BLaER1 treated with 17β-estradiol and CSF1 and Interleukin-3, amounts not matched to agents 10 nM and 100 nM (cell line): ENCODE results near the gene COL25A1.

Experiments used
- H3K27ac ChIP-seq, 11 experiments: shearing (Covaris generic); formaldehyde crosslinking; 2 replicates each; pipeline ENCODE4 v1.8.1; 2022
- H3K27me3 ChIP-seq, 11 experiments: shearing (Covaris generic); formaldehyde crosslinking; 2 replicates each; pipeline ENCODE4 v1.8.1; 2022
- H3K36me3 ChIP-seq, 11 experiments: shearing (Covaris generic); formaldehyde crosslinking; 2 replicates each; pipeline ENCODE4 v1.8.1; 2022
- H3K4me1 ChIP-seq, 10 experiments: shearing (Covaris generic); formaldehyde crosslinking; 2 replicates each; pipeline ENCODE4 v1.8.1; 2022
- H3K4me2 ChIP-seq, 11 experiments: shearing (Covaris generic); formaldehyde crosslinking; 2 replicates each; pipeline ENCODE4 v1.8.1; 2022
- H3K4me3 ChIP-seq, 10 experiments: shearing (Covaris generic); formaldehyde crosslinking; 2 replicates each; pipeline ENCODE4 v1.8.1; 2022
- H3K9ac ChIP-seq, 11 experiments: shearing (Covaris generic); formaldehyde crosslinking; 2 replicates each; pipeline ENCODE4 v1.8.1; 2022
- H3K9me3 ChIP-seq, 11 experiments: shearing (Covaris generic); formaldehyde crosslinking; replicated peaks in 1 of 11; 2 replicates each; pipeline ENCODE4 v1.8.1; 2022
- H4K20me1 ChIP-seq, 11 experiments: shearing (Covaris generic); formaldehyde crosslinking; 2 replicates each; pipeline ENCODE4 v1.8.1; 2022
- Cebpa-rat ChIP-seq, 11 experiments: shearing (Covaris generic); IDR thresholded peaks; 2 replicates each; pipeline ENCODE4 v1.8.1; 2022

Gene COL25A1

GRCh38 chr4:108783665-108784463 is 518.6 kb downstream of the COL25A1 start:
- no peak overlapping the region for H3K4me2 ChIP-seq
- no peaks in the 10 kb centered on the region for H3K27me3 ChIP-seq
- no peak overlapping the region for H3K27ac ChIP-seq
- no peaks in the 10 kb centered on the region for H3K36me3 ChIP-seq
- H4K20me1 ChIP-seq: no peaks in the 10 kb centered on the region
- no peaks in the 10 kb centered on the region for H3K9me3 ChIP-seq
- H3K9ac ChIP-seq: no peak overlapping the region
- no peak overlapping the region for H3K4me3 ChIP-seq
- no peaks in the 10 kb centered on the region for H3K4me1 ChIP-seq
- no peak for TF ChIP-seq Cebpa-rat (IDR thresholded peaks at IDR 0.05)

DNA sequence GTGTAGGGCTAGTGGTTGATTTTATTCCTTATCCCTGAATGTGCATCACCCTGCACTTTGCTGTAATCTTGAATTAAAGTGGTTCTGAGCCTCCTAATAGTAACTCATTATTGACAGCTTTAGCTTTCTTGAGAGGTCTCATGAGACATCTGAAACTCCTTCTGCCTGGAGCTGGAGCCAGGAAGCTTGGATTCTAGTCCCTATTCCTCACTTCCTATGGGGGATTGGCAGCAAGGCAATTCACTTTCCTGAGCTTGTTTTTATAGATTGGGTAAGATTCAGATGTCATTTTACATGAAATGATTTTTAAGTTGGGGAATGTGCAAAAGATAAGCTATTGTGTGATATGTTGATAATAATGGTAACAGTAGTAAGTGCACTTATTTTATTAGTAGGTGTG is 522.5 kb downstream of the COL25A1 start:
- Histone ChIP-seq H3K4me3 (no peak overlapping the region), H3K36me3 (no peaks in the 10 kb centered on the region), H3K27ac (no peak overlapping the region), H3K4me2 (no peak overlapping the region), H3K9ac (no peak overlapping the region), H3K27me3 (no peaks in the 10 kb centered on the region), H3K4me1 (no peaks in the 10 kb centered on the region), H4K20me1 (no peaks in the 10 kb centered on the region), H3K9me3 (no peaks in the 10 kb centered on the region; a peak in 1 of 22 replicates)
- TF ChIP-seq Cebpa-rat (IDR thresholded peaks at IDR 0.05): no peak

DNA sequence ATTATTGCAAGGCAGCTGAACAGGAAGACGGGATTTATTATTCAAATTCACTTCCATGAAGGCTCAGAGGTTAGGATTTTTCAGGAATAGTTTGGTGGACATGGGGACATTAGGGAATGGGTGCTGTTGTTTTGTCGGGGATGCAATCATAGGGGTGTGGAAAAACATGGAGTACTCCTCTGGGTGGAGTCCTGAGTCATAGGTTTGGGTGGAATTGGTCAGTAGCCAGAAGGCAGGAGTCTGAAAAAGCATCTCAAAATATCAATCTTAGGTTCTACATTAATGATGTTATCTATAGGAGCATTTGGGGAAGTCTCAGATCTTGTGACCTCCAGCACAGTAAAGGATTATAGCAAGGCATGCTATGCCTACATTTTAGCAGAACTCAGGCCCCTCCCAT is 525.1 kb downstream of the COL25A1 start:
- no peaks in the 10 kb centered on the region for H3K36me3 ChIP-seq
- no peak overlapping the region for H3K27ac ChIP-seq
- TF ChIP-seq Cebpa-rat (IDR thresholded peaks at IDR 0.05): no peak
- H4K20me1 ChIP-seq: no peaks in the 10 kb centered on the region
- no peak overlapping the region for H3K9ac ChIP-seq
- no peak overlapping the region for H3K4me3 ChIP-seq
- H3K4me1 ChIP-seq: no peaks in the 10 kb centered on the region
- no peaks in the 10 kb centered on the region for H3K27me3 ChIP-seq
- no peaks in the 10 kb centered on the region; a peak in 1 of 22 replicates for H3K9me3 ChIP-seq
- no peak overlapping the region for H3K4me2 ChIP-seq

DNA sequence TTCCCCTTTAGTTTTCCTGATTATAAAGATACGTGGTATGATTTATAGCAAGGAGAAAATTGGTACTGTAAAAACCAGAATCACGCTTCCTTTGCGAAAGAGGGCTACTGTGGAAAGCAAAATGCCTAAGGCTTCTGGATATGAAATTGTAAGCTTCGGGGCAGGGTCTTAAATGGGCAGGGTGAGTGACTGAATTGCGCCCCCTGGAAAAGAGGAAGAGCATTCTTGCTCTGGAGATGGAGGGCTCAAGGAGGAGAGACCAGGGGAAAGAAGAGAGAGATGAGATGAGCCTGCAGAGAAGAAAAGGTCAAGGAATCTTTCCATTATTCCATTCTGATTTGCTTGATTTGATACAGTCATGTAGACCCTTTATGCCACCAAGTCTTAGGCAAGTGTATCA is 526.5 kb downstream of the COL25A1 start:
- no peak overlapping the region for H3K4me3 ChIP-seq
- no peak for TF ChIP-seq Cebpa-rat (IDR thresholded peaks at IDR 0.05)
- H3K27me3 ChIP-seq: no peaks in the 10 kb centered on the region
- H3K36me3 ChIP-seq: no peaks in the 10 kb centered on the region
- H3K4me1 ChIP-seq: no peaks in the 10 kb centered on the region
- H3K27ac ChIP-seq: no peak overlapping the region
- H4K20me1 ChIP-seq: no peaks in the 10 kb centered on the region
- no peak overlapping the region for H3K4me2 ChIP-seq
- no peaks in the 10 kb centered on the region; a peak in 1 of 22 replicates for H3K9me3 ChIP-seq
- H3K9ac ChIP-seq: no peak overlapping the region

- TF ChIP-seq Cebpa-rat (IDR thresholded peaks at IDR 0.05): no peak
- H3K4me2 ChIP-seq: no peak overlapping the region
- H3K4me1 ChIP-seq: no peaks in the 10 kb centered on the region
- no peaks in the 10 kb centered on the region for H3K27me3 ChIP-seq
- H3K4me3 ChIP-seq: no peak overlapping the region
- H3K9me3 ChIP-seq: no peaks in the 10 kb centered on the region; a peak in 1 of 22 replicates
- no peak overlapping the region for H3K9ac ChIP-seq
- no peak overlapping the region for H3K27ac ChIP-seq
- no peaks in the 10 kb centered on the region for H3K36me3 ChIP-seq
- no peaks in the 10 kb centered on the region for H4K20me1 ChIP-seq
These were observed 527.5 kb downstream of the COL25A1 start for GRCh38 chr4:108774809-108775530.

- H3K27me3 ChIP-seq: no peaks in the 10 kb centered on the region
- no peak overlapping the region for H3K4me2 ChIP-seq
- H3K4me1 ChIP-seq: no peaks in the 10 kb centered on the region
- H4K20me1 ChIP-seq: no peaks in the 10 kb centered on the region
- H3K9ac ChIP-seq: no peak overlapping the region
- no peaks in the 10 kb centered on the region for H3K36me3 ChIP-seq
- H3K9me3 ChIP-seq: no peaks in the 10 kb centered on the region; a peak in 1 of 22 replicates
- H3K27ac ChIP-seq: no peak overlapping the region
- TF ChIP-seq Cebpa-rat (IDR thresholded peaks at IDR 0.05): no peak
- H3K4me3 ChIP-seq: no peak overlapping the region
These were observed 530.1 kb downstream of the COL25A1 start for GRCh38 chr4:108772402-108772801.

DNA sequence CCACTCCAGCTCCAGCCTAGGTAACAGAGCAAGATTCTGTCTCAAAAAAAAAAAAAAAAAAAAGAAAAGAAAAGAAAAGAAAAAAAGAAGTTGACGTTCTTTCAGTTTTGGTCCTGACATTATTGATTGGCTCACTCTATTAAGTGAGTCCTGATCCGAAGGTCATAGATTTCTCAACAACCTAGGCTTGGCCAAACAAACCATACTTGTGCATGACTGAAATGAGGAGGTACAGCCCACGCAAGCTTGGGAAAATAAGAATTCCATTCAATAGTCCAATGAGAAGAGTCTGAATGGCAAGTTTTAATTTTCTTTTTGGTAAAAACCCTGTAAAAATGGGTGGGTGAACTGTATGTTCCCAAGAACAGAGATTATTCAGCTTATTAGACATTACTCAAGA is 536.4 kb downstream of the COL25A1 start:
- Histone ChIP-seq H3K36me3 (peaks cover 0 to 9% (median 0%) of the 10 kb centered on the region in 11 experiments; a peak in 4 of 22 replicates), H3K4me1 (peaks cover 0 to 6% (median 0%) of the 10 kb centered on the region in 10 experiments; a peak in 1 of 20 replicates), H3K27ac (no peak overlapping the region), H4K20me1 (no peaks in the 10 kb centered on the region), H3K4me2 (no peak overlapping the region), H3K9me3 (peaks cover 31 to 40% (median 37%) of the 10 kb centered on the region in 11 experiments), H3K9ac (no peak overlapping the region), H3K4me3 (no peak overlapping the region), H3K27me3 (peaks cover 25 to 36% (median 34%) of the 10 kb centered on the region in 11 experiments)
- TF ChIP-seq Cebpa-rat (IDR thresholded peaks at IDR 0.05): no peak

- peaks cover 0 to 6% (median 0%) of the 10 kb centered on the region in 10 experiments; a peak in 1 of 20 replicates for H3K4me1 ChIP-seq
- no peak overlapping the region for H3K27ac ChIP-seq
- H3K36me3 ChIP-seq: peaks cover 0 to 9% (median 0%) of the 10 kb centered on the region in 11 experiments; a peak in 4 of 22 replicates
- H3K4me3 ChIP-seq: no peak overlapping the region
- no peaks in the 10 kb centered on the region for H4K20me1 ChIP-seq
- peaks cover 25 to 50% (median 36%) of the 10 kb centered on the region in 11 experiments for H3K27me3 ChIP-seq
- no peak overlapping the region for H3K9ac ChIP-seq
- no peak for TF ChIP-seq Cebpa-rat (IDR thresholded peaks at IDR 0.05)
- no peak overlapping the region for H3K4me2 ChIP-seq
- H3K9me3 ChIP-seq: peaks cover 31 to 40% (median 37%) of the 10 kb centered on the region in 11 experiments
These were observed 538.5 kb downstream of the COL25A1 start for GRCh38 chr4:108763986-108764385.

- peak overlapping the region in 6 of 10 experiments; percentile 20 to 54 (median 26); a peak in 6 of 20 replicates for H3K4me3 ChIP-seq
- H3K4me2 ChIP-seq: peak overlapping the region in 1 of 11 experiments; percentile 29; a peak in 2 of 22 replicates
- H3K27ac ChIP-seq: no peak overlapping the region
- H4K20me1 ChIP-seq: no peaks in the 10 kb centered on the region
- peaks cover 0 to 6% (median 0%) of the 10 kb centered on the region in 10 experiments; a peak in 1 of 20 replicates for H3K4me1 ChIP-seq
- peaks cover 25 to 50% (median 36%) of the 10 kb centered on the region in 11 experiments for H3K27me3 ChIP-seq
- peaks cover 0 to 9% (median 0%) of the 10 kb centered on the region in 11 experiments; a peak in 4 of 22 replicates for H3K36me3 ChIP-seq
- TF ChIP-seq Cebpa-rat (IDR thresholded peaks at IDR 0.05): no peak
- peaks cover 31 to 40% (median 37%) of the 10 kb centered on the region in 11 experiments for H3K9me3 ChIP-seq
- no peak overlapping the region for H3K9ac ChIP-seq
These were observed 539.2 kb downstream of the COL25A1 start for GRCh38 chr4:108763226-108763593.
